Subcutaneous adipose tissue (tissue), 4 donors: ENCODE measurements around the gene RANBP3L. TPM values are rescaled to one million over a fixed set of nuclear protein-coding genes. Genes with fewer than 3 reads are reported as not detected.

Source experiments
- total RNA-seq, 4 donors: library from RNA; depleted of rRNA; stranded (reverse); fragments of >200 nt; gene quantifications; one replicate each; pipeline ENCODE4 v1.1.0, GENCODE V29; 2016
- TF ChIP-seq, protein P1 (sequence below): fragments of 450-650 bp; IDR thresholded peaks from one replicate; pipeline ENCODE4 v1.5.1; 2016; ENCODE audit warnings: low read depth, mild to moderate bottlenecking, control low read depth, antibody characterized with exemption, moderate library complexity

The RANBP3L gene
- total RNA-seq, 4 donors from 2014 or later, result 4.2 to 17.4 (median 6.9) TPM

DNA sequence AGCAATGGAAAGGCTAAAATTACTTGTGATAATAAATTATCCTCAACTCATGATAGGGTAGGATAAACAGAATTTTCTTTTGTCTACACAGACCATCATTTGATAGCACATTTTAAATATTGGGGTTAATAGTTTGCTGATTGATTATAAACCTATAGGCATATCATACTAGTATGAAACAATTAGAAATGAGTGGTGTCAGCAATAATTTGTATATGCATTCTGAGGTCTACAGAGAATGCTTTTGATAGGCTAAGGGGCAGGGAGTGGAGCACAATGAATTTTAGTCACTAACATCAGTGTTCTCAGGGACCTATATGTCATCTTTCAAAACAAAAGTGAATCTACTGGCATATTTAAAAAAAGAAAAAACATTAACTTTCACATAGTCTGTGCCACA lies 32.2 kb downstream of the RANBP3L start:
- TF ChIP-seq, protein P1, sequence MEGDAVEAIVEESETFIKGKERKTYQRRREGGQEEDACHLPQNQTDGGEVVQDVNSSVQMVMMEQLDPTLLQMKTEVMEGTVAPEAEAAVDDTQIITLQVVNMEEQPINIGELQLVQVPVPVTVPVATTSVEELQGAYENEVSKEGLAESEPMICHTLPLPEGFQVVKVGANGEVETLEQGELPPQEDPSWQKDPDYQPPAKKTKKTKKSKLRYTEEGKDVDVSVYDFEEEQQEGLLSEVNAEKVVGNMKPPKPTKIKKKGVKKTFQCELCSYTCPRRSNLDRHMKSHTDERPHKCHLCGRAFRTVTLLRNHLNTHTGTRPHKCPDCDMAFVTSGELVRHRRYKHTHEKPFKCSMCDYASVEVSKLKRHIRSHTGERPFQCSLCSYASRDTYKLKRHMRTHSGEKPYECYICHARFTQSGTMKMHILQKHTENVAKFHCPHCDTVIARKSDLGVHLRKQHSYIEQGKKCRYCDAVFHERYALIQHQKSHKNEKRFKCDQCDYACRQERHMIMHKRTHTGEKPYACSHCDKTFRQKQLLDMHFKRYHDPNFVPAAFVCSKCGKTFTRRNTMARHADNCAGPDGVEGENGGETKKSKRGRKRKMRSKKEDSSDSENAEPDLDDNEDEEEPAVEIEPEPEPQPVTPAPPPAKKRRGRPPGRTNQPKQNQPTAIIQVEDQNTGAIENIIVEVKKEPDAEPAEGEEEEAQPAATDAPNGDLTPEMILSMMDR, result no peak

DNA sequence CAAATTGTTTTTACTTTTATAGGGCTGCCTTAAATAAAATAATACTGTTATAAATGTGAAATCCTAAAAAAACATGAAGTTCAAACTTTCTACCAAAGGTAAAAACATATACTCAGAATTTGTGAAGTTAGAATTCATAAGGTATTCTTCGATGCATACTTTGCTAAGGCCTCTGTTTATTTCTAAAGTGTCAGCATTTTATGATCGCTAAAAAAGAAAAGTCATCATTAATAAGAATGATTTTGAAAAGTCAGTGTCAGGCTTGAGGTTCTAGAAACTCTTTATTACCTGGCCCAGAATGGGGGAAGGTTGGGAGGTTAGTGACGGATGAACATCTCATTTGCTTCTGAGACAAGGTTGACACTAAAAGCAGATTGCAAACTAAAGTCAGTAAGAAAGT lies 33.8 kb downstream of the RANBP3L start:
- TF ChIP-seq, protein P1, result no peak

DNA sequence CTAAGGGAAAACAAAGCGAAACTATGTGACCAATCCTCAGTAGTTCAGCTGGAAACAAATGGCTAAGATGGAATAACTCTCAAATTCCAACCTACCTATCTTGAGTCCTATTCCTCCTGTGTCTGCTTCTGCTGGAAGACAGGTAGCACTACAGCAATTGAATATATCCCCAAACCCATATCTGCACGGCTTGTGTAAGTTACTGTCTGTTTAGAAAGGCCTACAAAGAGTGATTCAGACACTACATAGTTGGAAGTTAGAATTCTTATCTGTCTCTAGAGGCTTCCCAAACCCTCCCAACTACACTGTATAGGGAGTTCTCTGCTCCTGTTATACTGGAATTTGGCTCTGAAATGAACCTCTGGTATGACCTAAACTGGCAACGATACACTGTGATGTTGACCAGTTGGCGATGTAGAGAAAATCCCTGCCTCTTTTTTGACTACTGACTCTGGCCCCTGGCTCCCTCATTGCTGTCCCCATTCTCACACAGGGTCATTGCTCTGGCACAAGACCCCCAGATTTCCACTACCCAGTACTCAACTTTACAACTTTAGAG lies 37.4 kb downstream of the RANBP3L start:
- TF ChIP-seq, protein P1, result no peak

DNA sequence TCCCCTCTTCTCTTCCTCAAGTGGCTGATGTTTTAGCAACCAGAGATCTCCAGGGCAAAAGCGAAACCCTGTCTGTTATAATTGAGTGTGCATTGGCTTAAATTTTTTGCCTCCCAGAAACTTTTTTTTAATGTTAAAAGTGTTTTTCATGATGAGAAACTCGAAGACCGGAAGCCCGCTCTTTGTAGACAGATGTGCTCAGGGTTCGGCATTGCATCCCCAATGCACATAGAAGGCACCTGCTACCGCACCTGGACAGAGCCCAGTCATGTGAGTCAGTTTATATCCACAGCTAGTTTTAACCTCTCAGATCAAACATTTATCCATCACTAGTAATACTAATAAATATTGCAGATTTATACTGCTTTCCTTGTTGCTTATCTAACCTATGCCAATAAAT lies 40.5 kb downstream of the RANBP3L start:
- TF ChIP-seq, protein P1, result no peak

DNA sequence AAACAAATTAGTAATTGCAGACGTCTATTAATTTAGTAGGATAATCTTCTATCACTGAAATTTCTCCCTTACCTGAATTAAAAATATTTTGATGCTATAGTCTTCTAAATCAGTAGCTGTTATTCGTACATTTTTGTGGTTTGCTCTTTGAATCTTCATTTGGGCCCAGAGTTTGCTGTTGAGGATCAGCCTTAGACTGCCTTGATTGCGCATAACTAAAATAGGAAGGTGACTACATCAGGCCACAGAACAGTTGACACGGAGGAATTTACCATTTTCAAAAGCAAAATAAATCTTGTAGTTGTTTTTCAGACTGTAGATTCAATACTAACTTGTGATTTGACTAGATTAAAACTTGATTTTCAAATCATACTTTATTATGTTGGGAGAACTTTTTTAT lies 48.1 kb downstream of the RANBP3L start:
- TF ChIP-seq, protein P1, result no peak

DNA sequence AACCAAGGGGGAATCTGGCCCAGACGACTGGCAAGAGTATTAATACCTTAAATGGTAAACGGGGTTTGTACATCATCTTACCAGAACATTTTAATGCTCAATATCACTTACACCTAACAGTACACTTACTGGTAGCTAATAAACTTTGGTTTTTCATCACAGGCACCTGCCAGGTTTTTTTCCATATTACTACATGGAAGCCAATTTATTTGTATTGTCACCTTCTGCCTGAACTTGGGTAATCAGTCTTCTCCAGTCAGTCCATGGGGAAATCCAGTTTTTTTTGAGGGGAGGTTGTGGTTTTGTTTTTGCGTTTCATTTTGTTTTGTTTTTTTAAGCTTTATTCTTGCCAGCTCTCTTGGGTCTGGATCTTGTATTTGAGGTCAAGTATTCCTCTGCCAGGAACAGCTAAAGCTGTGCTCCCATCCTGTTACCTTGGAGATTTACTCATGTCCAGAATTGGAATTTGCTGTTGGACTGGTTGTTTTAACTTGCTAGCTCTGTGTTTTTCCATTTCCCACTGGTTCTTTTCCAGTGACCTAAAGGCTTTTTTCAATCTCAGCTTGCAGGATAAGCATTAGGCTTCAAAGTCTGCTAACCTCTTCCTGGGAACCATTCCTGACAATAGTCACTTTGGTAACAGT lies 48.9 kb downstream of the RANBP3L start:
- TF ChIP-seq, protein P1, result no peak

DNA sequence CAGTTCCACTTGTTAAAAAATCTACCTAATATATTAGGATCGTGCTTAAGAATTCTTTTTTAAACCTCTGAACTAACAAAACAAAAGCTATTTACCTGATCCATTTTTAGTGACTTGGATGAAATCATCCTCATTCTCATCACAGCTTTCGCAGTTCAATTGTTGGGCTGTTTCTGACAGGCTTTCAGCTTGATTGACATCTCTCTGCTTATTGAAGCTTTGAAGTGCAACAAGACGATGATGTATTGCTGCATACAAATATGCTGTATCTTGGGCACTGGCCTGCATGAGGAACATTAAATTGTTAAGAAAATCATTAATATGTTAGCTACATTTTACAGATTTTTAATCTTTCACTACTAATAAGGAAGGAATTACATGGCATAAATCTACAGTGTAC lies 50.5 kb downstream of the RANBP3L start:
- TF ChIP-seq, protein P1, result no peak
